Lung (tissue), 16 donors: ENCODE measurements around the gene TP53INP2. TPM values are rescaled to one million over a fixed set of nuclear protein-coding genes. Genes with fewer than 3 reads are reported as not detected.
A peak's percentile ranks its signal among the peaks of the same experiment; 100 is the strongest.
"Not testable (repeated sequence)": the region's sequence is repeated elsewhere in the genome, so short reads cannot be mapped to it uniquely, and the experiment has no call there.

Source experiments
- ATAC-seq: fragments of 200-7000 bp; cut with Tn5 transposase; one replicate; pipeline ENCODE4 v1.9.1; 2020; ENCODE audit warnings: moderate number of reproducible peaks; ENCODE audit not compliant: insufficient read depth, low FRiP score
- DNase-seq, 3 donors: peaks; one replicate each; pipeline ENCODE4 v3.0.0-alpha.2; 2013 to 2017
- H3K27ac ChIP-seq, 2 donors: one replicate each; pipeline ENCODE4 v1.5.1; 2013; ENCODE audit warnings: mild to moderate bottlenecking in 2 of 2, moderate library complexity in 2 of 2, control low read depth in 1 of 2, inconsistent platforms in 1 of 2, low read depth in 1 of 2, low read length in 1 of 2
- H3K27me3 ChIP-seq, 3 donors: one replicate each; pipeline ENCODE4 v1.5.1; 2013; ENCODE audit warnings: low read length in 2 of 3; ENCODE audit not compliant: control insufficient read depth in 3 of 3, insufficient read depth in 3 of 3
- H3K36me3 ChIP-seq, 4 donors: one replicate each; pipeline ENCODE4 v1.5.1; 2013; ENCODE audit warnings: low read length in 4 of 4, mild to moderate bottlenecking in 1 of 4, moderate library complexity in 1 of 4; ENCODE audit not compliant: control insufficient read depth in 4 of 4, insufficient read depth in 4 of 4
- H3K4me1 ChIP-seq, 5 donors: one replicate each; pipeline ENCODE4 v1.5.1; 2013; ENCODE audit warnings: low read length in 5 of 5, mild to moderate bottlenecking in 2 of 5, moderate library complexity in 1 of 5; ENCODE audit not compliant: control insufficient read depth in 5 of 5, insufficient read depth in 5 of 5
- H3K4me3 ChIP-seq: one replicate; pipeline ENCODE4 v1.5.1; 2013; ENCODE audit warnings: mild to moderate bottlenecking, control low read depth, moderate library complexity
- H3K9ac ChIP-seq, 2 donors: one replicate each; pipeline ENCODE4 v1.5.1; 2013; ENCODE audit warnings: low read length in 2 of 2, control low read depth in 1 of 2; ENCODE audit not compliant: insufficient read depth in 1 of 2
- H3K9me3 ChIP-seq, 4 donors: one replicate each; pipeline ENCODE4 v1.5.1; 2013; ENCODE audit warnings: low read length in 3 of 4, mild to moderate bottlenecking in 1 of 4, moderate library complexity in 1 of 4; ENCODE audit not compliant: control insufficient read depth in 4 of 4, insufficient read depth in 3 of 4
- CTCF ChIP-seq: IDR thresholded peaks from 2 replicates; pipeline ENCODE4 v1.5.1; 2012; ENCODE audit warnings: mild to moderate bottlenecking; ENCODE audit errors: control extremely low read depth, extremely low read depth
- WGBS, 2 donors: extraction: QIAGEN DNeasy Blood & Tissue Kit; methylation state at CpG; one replicate each; pipeline ENCODE4 v1.1.7; 2013; 5-methylcytosine and 5-hydroxymethylcytosine counted together
- long read RNA-seq, 5 donors: transcript quantifications; one replicate each; lab custom pipeline, GENCODE V29; 2026
- polyA plus RNA-seq, 2 donors: library from polyadenylated mRNA; stranded (reverse); fragments of 200-250 nt; gene quantifications; one replicate each; pipeline ENCODE4 v1.2.1, GENCODE V29; 2013
- total RNA-seq, 2 donors: library from RNA; depleted of rRNA in 1 of 2; stranded (reverse); fragments of >200 nt in 1 of 2; gene quantifications; one replicate each; pipeline ENCODE4 v1.2.1, GENCODE V29; 2014 to 2021
- donor health status: control.
- donor health status: control.
- donor health status: Bipolar disorder and iron deficiency.
- donor health status: healthy.
- donor health status: DM: yes; HTN: yes; CAD: no.

Gene TP53INP2
- total RNA-seq (10 to 100 TPM in 1 of 2 donors, 1 to 10 TPM in 1; 7.8 to 19.5 TPM), polyA plus RNA-seq (10 to 100 TPM in 1 of 2 donors, 1 to 10 TPM in 1; 5.8 to 15.0 TPM)
- long read RNA-seq, donor 1 = 0 reads
- long read RNA-seq, donor 2 = 0 reads
- long read RNA-seq, donor 3 = 0 reads
- long read RNA-seq, donor 4 = 0 reads
- long read RNA-seq, donor 5, full-length matches to known transcripts = 2 of 9 reads
- long read RNA-seq, donor 5, partial matches to known transcripts = 7 of 9 reads
- long read RNA-seq, donor 5, other reads (novel, unspliced or antisense) = 0 of 9 reads

- H3K4me3 ChIP-seq = peak within 1 kb of the TSS; percentile 70
- H3K9ac ChIP-seq = peak within 1 kb of the TSS; percentile 66 to 89
- H3K27me3 ChIP-seq = no peaks in the 10 kb centered on the region
- DNase-seq (peak; percentile 88 to 93 (median 90)), ATAC-seq (peak; percentile 74)
- no peaks in the 10 kb centered on the region for H3K36me3 ChIP-seq
- 1% methylated on average over 67 to 82 of the region's 82 CpGs for WGBS, 2 donors
- no peaks in the 10 kb centered on the region for H3K9me3 ChIP-seq
- no peak for TF ChIP-seq CTCF
- H3K27ac ChIP-seq = peak within 1 kb of the TSS; percentile 98 to 100
- H3K4me1 ChIP-seq = peaks cover 0 to 13% (median 5%) of the 10 kb centered on the region in 5 donors
These were observed at the start of gene TP53INP2 for GRCh38 chr20:34704177-34705007. Gene TP53INP2, plus strand, starts transcription at chr20:34704344. Its CDS starts 4,396 bp downstream, at chr20:34708740.

GRCh38 chr20:34658654-34659053, 45.5 kb upstream of the TP53INP2 start:
- not testable (repeated sequence) for H3K4me1 ChIP-seq, ATAC-seq, H3K27me3 ChIP-seq, H3K9me3 ChIP-seq, H3K9ac ChIP-seq, H3K27ac ChIP-seq, H3K4me3 ChIP-seq, DNase-seq, H3K36me3 ChIP-seq
- WGBS, 2 donors = 97 to 99% methylated on average over 13 to 31 of the region's 31 CpGs

GRCh38 chr20:34661811-34662210, 42.3 kb upstream of the TP53INP2 start:
- ATAC-seq, H3K36me3 ChIP-seq, DNase-seq, H3K4me3 ChIP-seq, H3K27me3 ChIP-seq, H3K27ac ChIP-seq, H3K4me1 ChIP-seq, H3K9me3 ChIP-seq, H3K9ac ChIP-seq: not testable (repeated sequence)
- WGBS, 2 donors = 83 to 88% methylated on average over 5 of the region's 5 CpGs

GRCh38 chr20:34663213-34663943, 40.8 kb upstream of the TP53INP2 start:
- no peak for TF ChIP-seq CTCF
- no peak overlapping the region for H3K4me3 ChIP-seq
- H3K36me3 ChIP-seq = no peaks in the 10 kb centered on the region
- ATAC-seq (no peak), DNase-seq (peak in 2 of 3 donors; percentile 7 to 17)
- H3K27me3 ChIP-seq = no peaks in the 10 kb centered on the region
- no peaks in the 10 kb centered on the region for H3K9me3 ChIP-seq
- H3K9ac ChIP-seq = no peak overlapping the region
- H3K4me1 ChIP-seq = no peaks in the 10 kb centered on the region
- 78 to 82% methylated on average over 5 of the region's 5 CpGs for WGBS, 2 donors
- no peak overlapping the region for H3K27ac ChIP-seq

- not testable (repeated sequence) for DNase-seq, H3K27me3 ChIP-seq, H3K4me1 ChIP-seq, ATAC-seq, H3K9me3 ChIP-seq, H3K27ac ChIP-seq, H3K9ac ChIP-seq, H3K36me3 ChIP-seq, H3K4me3 ChIP-seq
- 95 to 97% methylated on average over 7 of the region's 7 CpGs for WGBS, 2 donors
These were observed 39.4 kb upstream of the TP53INP2 start for GRCh38 chr20:34664751-34665150.
